GM12878 (cell line): Measurements from ENCODE around the gene SF3A1. TPM values are rescaled to one million over a fixed set of nuclear protein-coding genes. Genes with fewer than 3 reads are reported as not detected.

Experiments
- ATAC-seq: fragments of 200-7000 bp; cut with Tn5 transposase; 3 replicates; pipeline ENCODE4 v1.9.1; 2020; ENCODE audit warnings: mild to moderate bottlenecking, moderate library complexity
- BruUV-seq: library from RNA; stranded (reverse); fragments of 400-500 nt; replicated peaks from 2 replicates; lab custom pipeline; 2021; lab: Mats Ljungman, UMichigan
- CTCF ChIA-PET: fragments of 300-600 bp; sonication (Branson Sonifier 250); formaldehyde crosslinking; extraction: SDS; loops from one replicate; lab custom pipeline; 2021; ENCODE audit warnings: inconsistent platforms; lab: Yijun Ruan, JAX
- POLR2A ChIA-PET: fragments of 350-600 bp; formaldehyde crosslinking; extraction: SDS; loops from one replicate; lab custom pipeline; 2021; ENCODE audit warnings: inconsistent platforms; lab: Charles Lee
- RAD21 ChIA-PET: fragments of 300-600 bp; sonication (Branson Sonifier 250); formaldehyde crosslinking; loops from one replicate; lab custom pipeline; 2023; ENCODE audit warnings: antibody characterized with exemption; ENCODE audit not compliant: unreplicated experiment; lab: Charles Lee
- SMC1A ChIA-PET: fragments of 300-600 bp; sonication (Branson Sonifier 250); formaldehyde crosslinking; loops from one replicate; lab custom pipeline; 2023; ENCODE audit not compliant: unreplicated experiment, uncharacterized antibody; lab: Charles Lee
- DNase-seq: peaks from one replicate; pipeline ENCODE4 v3.0.0-alpha.2; 2011; ENCODE audit warnings: low read depth, low spot score
- FAIRE-seq: peaks from 3 replicates; lab custom pipeline; 2011; peaks lifted over from hg19 to GRCh38; lab: Jason Lieb, UNC
- H2AFZ ChIP-seq: 2 replicates; pipeline ENCODE4 v1.6.0; 2011; ENCODE audit warnings: low read depth, low read length, control low read depth; ENCODE audit not compliant: control insufficient read depth
- H3K27ac ChIP-seq: 2 replicates; pipeline ENCODE4 v1.5.1; 2011; ENCODE audit warnings: control low read depth; ENCODE audit not compliant: control insufficient read depth, insufficient read depth
- H3K27me3 ChIP-seq, 2 experiments: replicated peaks in 1 of 2; 2 replicates each; pipeline versions ENCODE4 v1.6.0 to v1.6.1; 2011; ENCODE audit warnings: low read length in 1 of 2; ENCODE audit not compliant: control insufficient read depth in 2 of 2, insufficient read depth in 2 of 2
- H3K36me3 ChIP-seq, 2 experiments: 2 replicates each; pipeline ENCODE4 v1.5.1; 2011; ENCODE audit warnings: low read length in 1 of 2; ENCODE audit not compliant: control insufficient read depth in 2 of 2, insufficient read depth in 2 of 2
- H3K4me1 ChIP-seq: 2 replicates; pipeline ENCODE4 v1.6.1; 2011; ENCODE audit warnings: mild to moderate bottlenecking, low read length, moderate library complexity, mixed read lengths; ENCODE audit not compliant: control insufficient read depth, insufficient read depth
- H3K4me2 ChIP-seq: 2 replicates; pipeline ENCODE4 v1.6.0; 2011; ENCODE audit warnings: control low read depth; ENCODE audit not compliant: control insufficient read depth, insufficient read depth
- H3K4me3 ChIP-seq: fragments of 200-600 bp; sonication (generic); 2 replicates; pipeline ENCODE4 v1.5.1; 2016
- H3K79me2 ChIP-seq: 2 replicates; pipeline ENCODE4 v1.6.0; 2011; ENCODE audit warnings: low read length; ENCODE audit not compliant: control insufficient read depth, insufficient read depth
- H3K9ac ChIP-seq: 2 replicates; pipeline ENCODE4 v1.8.0; 2011; ENCODE audit warnings: low read length, control low read depth, mixed read lengths; ENCODE audit not compliant: control insufficient read depth, insufficient read depth
- H3K9me3 ChIP-seq: replicated peaks from 3 replicates; pipeline ENCODE4 v1.5.1; 2011; ENCODE audit warnings: mild to moderate bottlenecking, low read length; ENCODE audit not compliant: control insufficient read depth, insufficient read depth
- H4K20me1 ChIP-seq: 2 replicates; pipeline ENCODE4 v1.6.0; 2011; ENCODE audit not compliant: control insufficient read depth, insufficient read depth
- BACH1 ChIP-seq: fragments of 450-650 bp; IDR thresholded peaks from 2 replicates; pipeline ENCODE4 v1.6.1; 2017; ENCODE audit warnings: mild to moderate bottlenecking, borderline replicate concordance
- POLR2A ChIP-seq: IDR thresholded peaks from 2 replicates; pipeline ENCODE4 v1.6.1; 2011; ENCODE audit warnings: low read depth, mild to moderate bottlenecking, low read length
- RBBP5 ChIP-seq: fragments of 200-600 bp; sonication (generic); conservative IDR thresholded peaks from 2 replicates; pipeline ENCODE4 v1.6.1; 2016
- SMAD5 ChIP-seq: IDR thresholded peaks from 2 replicates; pipeline ENCODE4 v1.6.1; 2016; ENCODE audit warnings: antibody characterized with exemption, low read depth
- SREBF2 ChIP-seq: IDR thresholded peaks from 2 replicates; pipeline ENCODE4 v1.6.1; 2012; ENCODE audit warnings: mild to moderate bottlenecking, low read length
- STAT3 ChIP-seq: IDR thresholded peaks from 2 replicates; pipeline ENCODE4 v1.6.1; 2011; ENCODE audit warnings: low read depth, low read length, improper control_type of control experiment
- WGBS: methylation state at CpG from one replicate; pipeline ENCODE4 v1.1.6; 2016; ENCODE audit warnings: low lambda C conversion rate; ENCODE audit not compliant: insufficient replicate concordance, insufficient coverage; ENCODE audit errors: missing lambda C conversion rate; 5-methylcytosine and 5-hydroxymethylcytosine counted together
- in situ Hi-C: fragments of 300-500 bp; cut with MboI; formaldehyde crosslinking; loops from 9 replicates; pipeline ENCODE4 v1.14.3; 2018; ENCODE audit warnings: mixed read lengths
- intact Hi-C: fragments of 100-400 bp; cut with micrococcal nuclease; formaldehyde crosslinking; loops from one replicate; pipeline ENCODE4 v1.14.2; 2022; ENCODE audit not compliant: unreplicated experiment
- polyA plus RNA-seq, 11 experiments: library from polyadenylated mRNA; depleted of rRNA in 4 of 11; unstranded in 6 of 11; stranded (reverse) in 5 of 11; fragments of >200 nt; fragmentation: Nextera tagmentation in 4 of 11; fragmentation: Illumina TruSeq in 1 of 11; extraction: Ambion mirVana in 4 of 11; extraction: Trizol in 1 of 11; gene quantifications; 1 replicate in 1 of 11; 2 replicates in 10 of 11; pipeline versions ENCODE4 v1.2.1 to v1.2.3, GENCODE V29; 2011 to 2016; ENCODE audit warnings: inconsistent platforms in 2 of 11, missing spikeins in 2 of 11, low read depth in 1 of 11
- total RNA-seq, 4 experiments: library from RNA; depleted of rRNA in 3 of 4; stranded (reverse); fragments of >200 nt in 3 of 4; fragmentation: Illumina TruSeq in 1 of 4; extraction: Trizol in 1 of 4; gene quantifications; 2 replicates each; pipeline versions ENCODE4 v1.2.1 to v1.2.3, GENCODE V29; 2013 to 2021
- TF ChIP-seq, protein P1 (sequence below): IDR thresholded peaks from 2 replicates; pipeline ENCODE4 v1.6.1; 2012; ENCODE audit warnings: low read depth, low read length, improper control_type of control experiment
- TF ChIP-seq, protein P2 (sequence below): fragments of 450-650 bp; IDR thresholded peaks from 2 replicates; pipeline ENCODE4 v1.6.1; 2016; ENCODE audit warnings: mild to moderate bottlenecking

SF3A1 gene
- total and polyA plus RNA-seq, 10 of the 15 experiments (the other 5 are each of a cell fraction or from before 2014, with no cell fraction given): 10.4 to 239 (median 46.0) TPM

DNA sequence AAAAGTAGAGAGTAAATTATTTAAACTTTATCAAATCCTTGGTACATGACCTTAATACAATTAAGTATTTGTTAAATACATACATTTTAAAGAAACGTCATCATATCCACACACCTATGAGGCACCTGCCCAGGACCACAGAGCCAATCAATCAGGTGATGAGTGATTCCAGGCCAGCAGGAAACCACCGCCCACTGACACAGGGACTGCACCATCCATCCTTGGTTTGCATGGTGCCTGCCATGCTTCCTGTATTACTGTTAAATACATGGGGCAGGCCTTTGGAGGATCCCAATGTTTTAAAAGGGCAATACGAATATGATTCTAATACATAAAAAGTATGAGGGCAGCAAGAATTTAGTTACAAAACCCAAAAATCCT, 23.0 kb downstream of the SF3A1 start:
- ATAC-seq (no peak), FAIRE-seq (no peak), DNase-seq (no peak)
- POLR2A ChIA-PET: no interaction called here
- no peak overlapping the region for H3K4me3 ChIP-seq
- H4K20me1 ChIP-seq: no peaks in the 10 kb centered on the region
- SMC1A ChIA-PET: interaction anchor here (0.8 kb wide), 1 partner anchor 10 kb away, joined by 4 read pairs; no protein-coding TSS in a partner anchor
- intact Hi-C loops: no loop called here
- BruUV-seq: TSS peak; percentile 50
- H3K79me2 ChIP-seq: no peaks in the 10 kb centered on the region
- TF ChIP-seq RBBP5 (no peak), POLR2A (0 out of 2 replicates have a peak, but pooled peaks have one; percentile 31), BACH1 (no peak)
- no peak overlapping the region for H3K27ac ChIP-seq
- 56% methylated on average over 3 of the region's 3 CpGs for WGBS
- H3K9ac ChIP-seq: no peak overlapping the region
- H3K4me1 ChIP-seq: no peaks in the 10 kb centered on the region
- in situ Hi-C loops: no loop called here
- H3K27me3 ChIP-seq: no peaks in the 10 kb centered on the region
- peaks cover 43 to 61% of the 10 kb centered on the region in 2 experiments for H3K36me3 ChIP-seq
- CTCF ChIA-PET: no interaction called here
- RAD21 ChIA-PET: no interaction called here
- no peaks in the 10 kb centered on the region for H3K9me3 ChIP-seq
- no peak overlapping the region for H3K4me2 ChIP-seq
- no peak overlapping the region for H2AFZ ChIP-seq

DNA sequence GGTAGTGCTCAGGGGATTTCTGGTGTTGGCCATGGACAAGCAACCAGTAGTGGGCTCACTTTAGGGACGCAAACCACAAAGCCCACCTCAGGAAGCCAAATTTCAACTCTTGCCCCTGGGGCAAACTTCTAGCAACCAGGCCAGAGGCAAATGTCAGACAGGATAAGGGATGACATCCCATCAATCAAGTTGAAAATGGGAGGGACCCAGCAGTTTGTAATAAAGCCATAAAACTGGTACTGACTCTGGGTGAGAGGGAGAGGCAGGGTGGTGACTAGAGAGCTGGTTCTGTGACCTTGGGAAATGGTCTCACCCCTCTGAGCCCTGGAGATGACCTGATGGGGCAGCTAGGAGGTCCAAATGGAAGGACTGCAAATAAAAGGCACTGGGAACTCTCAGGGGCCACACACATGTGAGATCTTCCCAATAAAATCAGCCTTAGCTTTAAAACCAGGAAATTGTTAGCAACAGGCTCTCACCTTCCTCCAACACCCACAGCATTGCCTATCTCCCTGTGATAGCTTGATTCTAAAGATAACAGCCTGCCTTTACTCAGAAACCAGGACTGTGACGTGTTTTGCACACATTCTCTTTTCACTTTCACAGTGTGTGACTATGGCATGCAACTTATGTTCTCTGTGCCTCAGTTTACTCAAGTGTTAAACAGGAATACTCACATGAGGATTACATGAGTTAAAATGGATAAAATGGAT, 23.5 kb downstream of the SF3A1 start:
- Histone ChIP-seq H3K27me3 (no peaks in the 10 kb centered on the region), H2AFZ (no peak overlapping the region), H3K4me3 (no peak overlapping the region), H3K9me3 (no peaks in the 10 kb centered on the region), H3K27ac (no peak overlapping the region), H3K79me2 (no peaks in the 10 kb centered on the region), H3K9ac (no peak overlapping the region), H3K36me3 (peaks cover 40 to 57% of the 10 kb centered on the region in 2 experiments), H4K20me1 (no peaks in the 10 kb centered on the region), H3K4me1 (no peaks in the 10 kb centered on the region), H3K4me2 (no peak overlapping the region)
- FAIRE-seq (no peak), ATAC-seq (no peak), DNase-seq (no peak)
- in situ Hi-C loops: no loop called here
- ChIA-PET POLR2A (interaction anchor here (0.7 kb wide), 1 partner anchor 45 kb away, joined by 3 read pairs; no protein-coding TSS in a partner anchor), CTCF (interaction anchor here (1.0 to 11.2 kb wide), 2 partner anchors 41 to 44 kb away, joined by 3 to 125 read pairs; partner anchors contain the start of gene CASTOR1), RAD21 (no interaction called here), SMC1A (interaction anchor here (0.7 to 0.8 kb wide), 2 partner anchors 10 to 15 kb away, joined by 3 to 4 read pairs; no protein-coding TSS in a partner anchor)
- intact Hi-C loops: no loop called here
- no TSS peak for BruUV-seq
- 40% methylated on average over 2 of the region's 2 CpGs for whole genome bisulfite sequencing
- TF ChIP-seq SREBF2: no peak
- TF ChIP-seq STAT3: no peak
- no peak for TF ChIP-seq SMAD5
- TF ChIP-seq, protein P1, sequence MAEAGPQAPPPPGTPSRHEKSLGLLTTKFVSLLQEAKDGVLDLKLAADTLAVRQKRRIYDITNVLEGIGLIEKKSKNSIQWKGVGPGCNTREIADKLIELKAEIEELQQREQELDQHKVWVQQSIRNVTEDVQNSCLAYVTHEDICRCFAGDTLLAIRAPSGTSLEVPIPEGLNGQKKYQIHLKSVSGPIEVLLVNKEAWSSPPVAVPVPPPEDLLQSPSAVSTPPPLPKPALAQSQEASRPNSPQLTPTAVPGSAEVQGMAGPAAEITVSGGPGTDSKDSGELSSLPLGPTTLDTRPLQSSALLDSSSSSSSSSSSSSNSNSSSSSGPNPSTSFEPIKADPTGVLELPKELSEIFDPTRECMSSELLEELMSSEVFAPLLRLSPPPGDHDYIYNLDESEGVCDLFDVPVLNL: no peak
- TF ChIP-seq, protein P2, sequence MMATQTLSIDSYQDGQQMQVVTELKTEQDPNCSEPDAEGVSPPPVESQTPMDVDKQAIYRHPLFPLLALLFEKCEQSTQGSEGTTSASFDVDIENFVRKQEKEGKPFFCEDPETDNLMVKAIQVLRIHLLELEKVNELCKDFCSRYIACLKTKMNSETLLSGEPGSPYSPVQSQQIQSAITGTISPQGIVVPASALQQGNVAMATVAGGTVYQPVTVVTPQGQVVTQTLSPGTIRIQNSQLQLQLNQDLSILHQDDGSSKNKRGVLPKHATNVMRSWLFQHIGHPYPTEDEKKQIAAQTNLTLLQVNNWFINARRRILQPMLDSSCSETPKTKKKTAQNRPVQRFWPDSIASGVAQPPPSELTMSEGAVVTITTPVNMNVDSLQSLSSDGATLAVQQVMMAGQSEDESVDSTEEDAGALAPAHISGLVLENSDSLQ: peak; percentile 54; the same call in 1 of the 2 replicates
